Measurements from ENCODE around the gene TGIF1. TPM values are rescaled to one million over a fixed set of nuclear protein-coding genes. Genes with fewer than 3 reads are reported as not detected.
A peak's percentile ranks its signal among the peaks of the same experiment; 100 is the strongest.
"Not testable (repeated sequence)": the region's sequence is repeated elsewhere in the genome, so short reads cannot be mapped to it uniquely, and the experiment has no call there.

TGIF1 gene
- total and polyA plus RNA-seq, 2 donors (not counting 1 experiment from before 2014, with no cell fraction given) = 30.4 to 140 TPM

DNA sequence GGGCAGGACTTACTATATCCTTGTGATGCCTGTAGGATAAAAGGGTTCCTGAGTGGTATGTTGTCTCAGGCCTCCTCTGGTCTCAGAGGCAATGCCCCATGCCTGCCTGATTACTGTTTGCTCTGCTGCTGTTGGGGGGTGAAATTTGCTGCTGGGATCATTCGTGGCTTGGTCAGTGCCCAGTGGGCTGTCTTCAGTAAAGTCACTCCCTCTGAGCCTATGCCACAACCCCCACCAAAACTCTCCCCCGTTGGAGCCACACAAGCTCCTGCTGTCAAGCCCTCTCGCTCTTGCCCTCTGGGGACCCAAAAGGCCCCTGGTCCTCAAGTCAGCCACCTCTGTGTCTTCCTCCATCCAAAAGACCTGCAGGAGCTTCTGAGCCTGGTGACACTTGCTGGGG, 38.6 kb upstream of the TGIF1 start:
- H2AFZ ChIP-seq (ENCODE audit: insufficient read depth, low read depth, low read length, poor library complexity, severe bottlenecking) = peak overlapping the region; percentile 84
- ATAC-seq (ENCODE audit: low read depth) = no peak
- 64% methylated on average over 3 of the region's 3 CpGs for WGBS (ENCODE audit: insufficient coverage)

GRCh38 chr18:3411854-3412268, 38.1 kb upstream of the TGIF1 start:
- peak overlapping the region in 4 of 5 experiments; percentile 32 to 52 (median 46) for H3K4me3 ChIP-seq (ENCODE audit: control extremely low read depth in 1 of 5, extremely low read depth in 1 of 5, insufficient read depth in 1 of 5, low read depth in 2 of 5, low read length in 4 of 5)
- intact Hi-C loops (cut with micrococcal nuclease) = no loop called here
- peak; percentile 58 for ATAC-seq (ENCODE audit: low read depth)
- H3K4me1 Mint-ChIP-seq = peaks cover 17% of the 10 kb centered on the region
- WGBS (ENCODE audit: insufficient coverage) = 45% methylated on average over 21 of the region's 28 CpGs
- peak overlapping the region; percentile 84 for H2AFZ ChIP-seq (ENCODE audit: insufficient read depth, low read depth, low read length, poor library complexity, severe bottlenecking)
- H3K4me3 Mint-ChIP-seq = peak overlapping the region; percentile 71
- ChIA-PET POLR2A (interaction anchor here (1.0 kb wide), 1 partner anchor 37 kb away, joined by 3 read pairs; no protein-coding TSS in a partner anchor), CTCF (interaction anchor here (1.1 to 1.8 kb wide), 2 partner anchors 115 to 174 kb away, joined by 4 to 5 read pairs; no protein-coding TSS in a partner anchor)
- no peaks in the 10 kb centered on the region for H3K79me2 ChIP-seq (ENCODE audit: control insufficient read depth, insufficient read depth, low read length)
- H3K27me3 ChIP-seq (replicated peaks in 1 of 4; ENCODE audit: control extremely low read depth in 1 of 4, control insufficient read depth in 3 of 4, insufficient read depth in 4 of 4, low read length in 3 of 4) = no peaks in the 10 kb centered on the region
- H3K36me3 ChIP-seq (replicated peaks in 1 of 2; ENCODE audit: control extremely low read depth in 1 of 2, control insufficient read depth in 1 of 2, extremely low read depth in 1 of 2, insufficient read depth in 2 of 2, low read length in 1 of 2) = no peaks in the 10 kb centered on the region
- H3K9ac ChIP-seq (ENCODE audit: low read length) = peak overlapping the region; percentile 57
- H4K20me1 ChIP-seq (ENCODE audit: control insufficient read depth, insufficient read depth, low read length, poor library complexity, severe bottlenecking) = no peaks in the 10 kb centered on the region
- TF ChIP-seq EZH2 (IDR thresholded peaks at IDR 0.05; ENCODE audit: borderline replicate concordance, insufficient read depth, low read depth, low read length, poor library complexity, severe bottlenecking) = no peak
- TF ChIP-seq, protein P1, sequence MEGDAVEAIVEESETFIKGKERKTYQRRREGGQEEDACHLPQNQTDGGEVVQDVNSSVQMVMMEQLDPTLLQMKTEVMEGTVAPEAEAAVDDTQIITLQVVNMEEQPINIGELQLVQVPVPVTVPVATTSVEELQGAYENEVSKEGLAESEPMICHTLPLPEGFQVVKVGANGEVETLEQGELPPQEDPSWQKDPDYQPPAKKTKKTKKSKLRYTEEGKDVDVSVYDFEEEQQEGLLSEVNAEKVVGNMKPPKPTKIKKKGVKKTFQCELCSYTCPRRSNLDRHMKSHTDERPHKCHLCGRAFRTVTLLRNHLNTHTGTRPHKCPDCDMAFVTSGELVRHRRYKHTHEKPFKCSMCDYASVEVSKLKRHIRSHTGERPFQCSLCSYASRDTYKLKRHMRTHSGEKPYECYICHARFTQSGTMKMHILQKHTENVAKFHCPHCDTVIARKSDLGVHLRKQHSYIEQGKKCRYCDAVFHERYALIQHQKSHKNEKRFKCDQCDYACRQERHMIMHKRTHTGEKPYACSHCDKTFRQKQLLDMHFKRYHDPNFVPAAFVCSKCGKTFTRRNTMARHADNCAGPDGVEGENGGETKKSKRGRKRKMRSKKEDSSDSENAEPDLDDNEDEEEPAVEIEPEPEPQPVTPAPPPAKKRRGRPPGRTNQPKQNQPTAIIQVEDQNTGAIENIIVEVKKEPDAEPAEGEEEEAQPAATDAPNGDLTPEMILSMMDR (IDR thresholded peaks at IDR 0.05) = no peak
- DNase-seq = peak; percentile 49
- peaks cover 5 to 10% of the 10 kb centered on the region in 2 donors for H3K4me1 ChIP-seq (ENCODE audit: control insufficient read depth in 2 of 2, insufficient read depth in 2 of 2, low read length in 2 of 2)
- H3K27ac ChIP-seq (ENCODE audit: low read length in 2 of 2) = no peak overlapping the region
- peak overlapping the region; percentile 69 for H3K4me2 ChIP-seq (replicated peaks; ENCODE audit: low read depth, low read length, poor library complexity, severe bottlenecking)
- no peaks in the 10 kb centered on the region for H3K9me3 Mint-ChIP-seq (ENCODE audit: insufficient read depth)
- H3K9me3 ChIP-seq (ENCODE audit: control extremely low read depth in 1 of 3, control insufficient read depth in 2 of 3, insufficient read depth in 1 of 3, low read length in 2 of 3) = peaks cover 0 to 3% (median 0%) of the 10 kb centered on the region in 3 donors
- H3K27me3 Mint-ChIP-seq = no peaks in the 10 kb centered on the region
- H3K27ac Mint-ChIP-seq = peak overlapping the region; percentile 22

More for the DNA sequence above, 38.6 kb upstream of the TGIF1 start:
- Histone ChIP-seq H3K9me3 (ENCODE audit: control extremely low read depth in 1 of 3, control insufficient read depth in 2 of 3, insufficient read depth in 1 of 3, low read length in 2 of 3) (peaks cover 0 to 3% (median 0%) of the 10 kb centered on the region in 3 donors), H3K4me3 (ENCODE audit: control extremely low read depth in 1 of 5, extremely low read depth in 1 of 5, insufficient read depth in 1 of 5, low read depth in 2 of 5, low read length in 4 of 5) (no peak overlapping the region), H4K20me1 (ENCODE audit: control insufficient read depth, insufficient read depth, low read length, poor library complexity, severe bottlenecking) (no peaks in the 10 kb centered on the region), H3K4me2 (replicated peaks; ENCODE audit: low read depth, low read length, poor library complexity, severe bottlenecking) (peak overlapping the region; percentile 69), H3K79me2 (ENCODE audit: control insufficient read depth, insufficient read depth, low read length) (no peaks in the 10 kb centered on the region), H3K27ac (ENCODE audit: low read length in 2 of 2) (no peak overlapping the region), H3K4me1 (ENCODE audit: control insufficient read depth in 2 of 2, insufficient read depth in 2 of 2, low read length in 2 of 2) (peaks cover 5 to 14% of the 10 kb centered on the region in 2 donors), H3K36me3 (replicated peaks in 1 of 2; ENCODE audit: control extremely low read depth in 1 of 2, control insufficient read depth in 1 of 2, extremely low read depth in 1 of 2, insufficient read depth in 2 of 2, low read length in 1 of 2) (no peaks in the 10 kb centered on the region), H3K27me3 (replicated peaks in 1 of 4; ENCODE audit: control extremely low read depth in 1 of 4, control insufficient read depth in 3 of 4, insufficient read depth in 4 of 4, low read length in 3 of 4) (no peaks in the 10 kb centered on the region), H3K9ac (ENCODE audit: low read length) (no peak overlapping the region)
- Mint-ChIP-seq H3K4me1 (peaks cover 20% of the 10 kb centered on the region), H3K9me3 (ENCODE audit: insufficient read depth) (no peaks in the 10 kb centered on the region), H3K4me3 (peak overlapping the region; percentile 71), H3K27me3 (no peaks in the 10 kb centered on the region), H3K27ac (peak overlapping the region; percentile 22)
- no peak for TF ChIP-seq EZH2 (IDR thresholded peaks at IDR 0.05; ENCODE audit: borderline replicate concordance, insufficient read depth, low read depth, low read length, poor library complexity, severe bottlenecking)
- TF ChIP-seq, protein P1 (IDR thresholded peaks at IDR 0.05) = no peak
- no peak for DNase-seq
- ChIA-PET CTCF (interaction anchor here (1.3 to 1.8 kb wide), 3 partner anchors 11 to 174 kb away, joined by 4 to 5 read pairs (median 5); no protein-coding TSS in a partner anchor), POLR2A (no interaction called here)
- intact Hi-C loops (cut with micrococcal nuclease) = no loop called here

DNA sequence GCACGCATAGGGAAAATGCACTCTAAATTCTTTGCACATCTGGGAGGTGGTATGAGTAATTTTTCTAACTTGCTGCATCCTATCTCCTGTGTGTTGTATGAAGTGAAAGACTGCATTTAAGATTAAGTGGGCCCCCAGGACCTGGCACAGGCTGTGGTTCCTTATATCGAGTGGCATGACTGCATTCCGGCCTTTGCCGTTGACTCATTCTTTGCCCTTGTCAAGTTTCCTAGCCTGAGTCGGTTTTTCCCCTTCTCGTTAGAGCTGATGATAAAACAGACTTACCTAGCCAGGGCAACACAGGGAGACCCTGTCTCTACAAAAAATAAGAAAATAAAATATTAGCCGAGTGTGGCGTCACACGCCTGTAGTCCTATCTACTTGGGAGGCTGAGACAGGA, 37.4 kb upstream of the TGIF1 start:
- Histone ChIP-seq H2AFZ (ENCODE audit: insufficient read depth, low read depth, low read length, poor library complexity, severe bottlenecking) (peak overlapping the region; percentile 84), H3K4me3 (ENCODE audit: control extremely low read depth in 1 of 5, extremely low read depth in 1 of 5, insufficient read depth in 1 of 5, low read depth in 2 of 5, low read length in 4 of 5) (peak overlapping the region in 1 of 5 experiments; percentile 45), H3K4me2 (replicated peaks; ENCODE audit: low read depth, low read length, poor library complexity, severe bottlenecking) (peak overlapping the region; percentile 69), H3K4me1 (ENCODE audit: control insufficient read depth in 2 of 2, insufficient read depth in 2 of 2, low read length in 2 of 2) (peaks cover 5 to 10% of the 10 kb centered on the region in 2 donors)
- H3K27ac ChIP-seq (ENCODE audit: low read length in 2 of 2); H3K9me3 ChIP-seq (ENCODE audit: control extremely low read depth in 1 of 3, control insufficient read depth in 2 of 3, insufficient read depth in 1 of 3, low read length in 2 of 3); intact Hi-C loops (cut with micrococcal nuclease); H3K9ac ChIP-seq (ENCODE audit: low read length); H3K27me3 ChIP-seq (replicated peaks in 1 of 4; ENCODE audit: control extremely low read depth in 1 of 4, control insufficient read depth in 3 of 4, insufficient read depth in 4 of 4, low read length in 3 of 4); H3K36me3 ChIP-seq (replicated peaks in 1 of 2; ENCODE audit: control extremely low read depth in 1 of 2, control insufficient read depth in 1 of 2, extremely low read depth in 1 of 2, insufficient read depth in 2 of 2, low read length in 1 of 2); H3K27me3 Mint-ChIP-seq; H4K20me1 ChIP-seq (ENCODE audit: control insufficient read depth, insufficient read depth, low read length, poor library complexity, severe bottlenecking); ATAC-seq (ENCODE audit: low read depth); H3K9me3 Mint-ChIP-seq (ENCODE audit: insufficient read depth); DNase-seq; H3K79me2 ChIP-seq (ENCODE audit: control insufficient read depth, insufficient read depth, low read length): not testable (repeated sequence)
- Mint-ChIP-seq H3K4me3 (peak overlapping the region; percentile 71), H3K27ac (peak overlapping the region; percentile 46), H3K4me1 (peaks cover 12% of the 10 kb centered on the region)
- ChIA-PET CTCF (interaction anchor here (1.1 to 1.8 kb wide), 2 partner anchors 116 to 173 kb away, joined by 4 to 5 read pairs; no protein-coding TSS in a partner anchor), POLR2A (interaction anchor here (1.0 kb wide), 1 partner anchor 36 kb away, joined by 3 read pairs; no protein-coding TSS in a partner anchor)
- WGBS (ENCODE audit: insufficient coverage) = 76% methylated on average over 9 of the region's 9 CpGs
